ENCODE data around the gene APOA4. TPM values are rescaled to one million over a fixed set of nuclear protein-coding genes. Genes with fewer than 3 reads are reported as not detected.

APOA4 gene
- total and polyA plus RNA-seq, 2 experiments from 2014 or later = not detected

- no peak overlapping the region for H3K27ac Mint-ChIP-seq
- no peak for TF ChIP-seq EZH2 (IDR thresholded peaks at IDR 0.05; ENCODE audit: low read depth, unreplicated experiment)
- TF ChIP-seq, protein P1, sequence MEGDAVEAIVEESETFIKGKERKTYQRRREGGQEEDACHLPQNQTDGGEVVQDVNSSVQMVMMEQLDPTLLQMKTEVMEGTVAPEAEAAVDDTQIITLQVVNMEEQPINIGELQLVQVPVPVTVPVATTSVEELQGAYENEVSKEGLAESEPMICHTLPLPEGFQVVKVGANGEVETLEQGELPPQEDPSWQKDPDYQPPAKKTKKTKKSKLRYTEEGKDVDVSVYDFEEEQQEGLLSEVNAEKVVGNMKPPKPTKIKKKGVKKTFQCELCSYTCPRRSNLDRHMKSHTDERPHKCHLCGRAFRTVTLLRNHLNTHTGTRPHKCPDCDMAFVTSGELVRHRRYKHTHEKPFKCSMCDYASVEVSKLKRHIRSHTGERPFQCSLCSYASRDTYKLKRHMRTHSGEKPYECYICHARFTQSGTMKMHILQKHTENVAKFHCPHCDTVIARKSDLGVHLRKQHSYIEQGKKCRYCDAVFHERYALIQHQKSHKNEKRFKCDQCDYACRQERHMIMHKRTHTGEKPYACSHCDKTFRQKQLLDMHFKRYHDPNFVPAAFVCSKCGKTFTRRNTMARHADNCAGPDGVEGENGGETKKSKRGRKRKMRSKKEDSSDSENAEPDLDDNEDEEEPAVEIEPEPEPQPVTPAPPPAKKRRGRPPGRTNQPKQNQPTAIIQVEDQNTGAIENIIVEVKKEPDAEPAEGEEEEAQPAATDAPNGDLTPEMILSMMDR (conservative IDR thresholded peaks at IDR 0.05; ENCODE audit: low read depth in 2 of 2) = no peak
- TF ChIP-seq STAT1 (IDR thresholded peaks at IDR 0.05; ENCODE audit: unreplicated experiment) = no peak
- TF ChIP-seq, protein P2, sequence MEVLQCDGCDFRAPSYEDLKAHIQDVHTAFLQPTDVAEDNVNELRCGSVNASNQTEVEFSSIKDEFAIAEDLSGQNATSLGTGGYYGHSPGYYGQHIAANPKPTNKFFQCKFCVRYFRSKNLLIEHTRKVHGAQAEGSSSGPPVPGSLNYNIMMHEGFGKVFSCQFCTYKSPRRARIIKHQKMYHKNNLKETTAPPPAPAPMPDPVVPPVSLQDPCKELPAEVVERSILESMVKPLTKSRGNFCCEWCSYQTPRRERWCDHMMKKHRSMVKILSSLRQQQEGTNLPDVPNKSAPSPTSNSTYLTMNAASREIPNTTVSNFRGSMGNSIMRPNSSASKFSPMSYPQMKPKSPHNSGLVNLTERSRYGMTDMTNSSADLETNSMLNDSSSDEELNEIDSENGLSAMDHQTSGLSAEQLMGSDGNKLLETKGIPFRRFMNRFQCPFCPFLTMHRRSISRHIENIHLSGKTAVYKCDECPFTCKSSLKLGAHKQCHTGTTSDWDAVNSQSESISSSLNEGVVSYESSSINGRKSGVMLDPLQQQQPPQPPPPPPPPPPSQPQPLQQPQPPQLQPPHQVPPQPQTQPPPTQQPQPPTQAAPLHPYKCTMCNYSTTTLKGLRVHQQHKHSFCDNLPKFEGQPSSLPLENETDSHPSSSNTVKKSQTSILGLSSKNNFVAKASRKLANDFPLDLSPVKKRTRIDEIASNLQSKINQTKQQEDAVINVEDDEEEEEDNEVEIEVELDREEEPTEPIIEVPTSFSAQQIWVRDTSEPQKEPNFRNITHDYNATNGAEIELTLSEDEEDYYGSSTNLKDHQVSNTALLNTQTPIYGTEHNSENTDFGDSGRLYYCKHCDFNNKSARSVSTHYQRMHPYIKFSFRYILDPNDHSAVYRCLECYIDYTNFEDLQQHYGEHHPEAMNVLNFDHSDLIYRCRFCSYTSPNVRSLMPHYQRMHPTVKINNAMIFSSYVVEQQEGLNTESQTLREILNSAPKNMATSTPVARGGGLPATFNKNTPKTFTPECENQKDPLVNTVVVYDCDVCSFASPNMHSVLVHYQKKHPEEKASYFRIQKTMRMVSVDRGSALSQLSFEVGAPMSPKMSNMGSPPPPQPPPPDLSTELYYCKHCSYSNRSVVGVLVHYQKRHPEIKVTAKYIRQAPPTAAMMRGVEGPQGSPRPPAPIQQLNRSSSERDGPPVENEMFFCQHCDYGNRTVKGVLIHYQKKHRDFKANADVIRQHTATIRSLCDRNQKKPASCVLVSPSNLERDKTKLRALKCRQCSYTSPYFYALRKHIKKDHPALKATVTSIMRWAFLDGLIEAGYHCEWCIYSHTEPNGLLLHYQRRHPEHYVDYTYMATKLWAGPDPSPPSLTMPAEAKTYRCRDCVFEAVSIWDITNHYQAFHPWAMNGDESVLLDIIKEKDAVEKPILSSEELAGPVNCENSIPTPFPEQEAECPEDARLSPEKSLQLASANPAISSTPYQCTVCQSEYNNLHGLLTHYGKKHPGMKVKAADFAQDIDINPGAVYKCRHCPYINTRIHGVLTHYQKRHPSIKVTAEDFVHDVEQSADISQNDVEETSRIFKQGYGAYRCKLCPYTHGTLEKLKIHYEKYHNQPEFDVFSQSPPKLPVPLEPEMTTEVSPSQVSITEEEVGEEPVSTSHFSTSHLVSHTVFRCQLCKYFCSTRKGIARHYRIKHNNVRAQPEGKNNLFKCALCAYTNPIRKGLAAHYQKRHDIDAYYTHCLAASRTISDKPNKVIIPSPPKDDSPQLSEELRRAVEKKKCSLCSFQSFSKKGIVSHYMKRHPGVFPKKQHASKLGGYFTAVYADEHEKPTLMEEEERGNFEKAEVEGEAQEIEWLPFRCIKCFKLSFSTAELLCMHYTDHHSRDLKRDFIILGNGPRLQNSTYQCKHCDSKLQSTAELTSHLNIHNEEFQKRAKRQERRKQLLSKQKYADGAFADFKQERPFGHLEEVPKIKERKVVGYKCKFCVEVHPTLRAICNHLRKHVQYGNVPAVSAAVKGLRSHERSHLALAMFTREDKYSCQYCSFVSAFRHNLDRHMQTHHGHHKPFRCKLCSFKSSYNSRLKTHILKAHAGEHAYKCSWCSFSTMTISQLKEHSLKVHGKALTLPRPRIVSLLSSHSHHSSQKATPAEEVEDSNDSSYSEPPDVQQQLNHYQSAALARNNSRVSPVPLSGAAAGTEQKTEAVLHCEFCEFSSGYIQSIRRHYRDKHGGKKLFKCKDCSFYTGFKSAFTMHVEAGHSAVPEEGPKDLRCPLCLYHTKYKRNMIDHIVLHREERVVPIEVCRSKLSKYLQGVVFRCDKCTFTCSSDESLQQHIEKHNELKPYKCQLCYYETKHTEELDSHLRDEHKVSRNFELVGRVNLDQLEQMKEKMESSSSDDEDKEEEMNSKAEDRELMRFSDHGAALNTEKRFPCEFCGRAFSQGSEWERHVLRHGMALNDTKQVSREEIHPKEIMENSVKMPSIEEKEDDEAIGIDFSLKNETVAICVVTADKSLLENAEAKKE (CRISPR knock-in tag; IDR thresholded peaks at IDR 0.05) = no peak
- TF ChIP-seq CREB1 (CRISPR knock-in tag; IDR thresholded peaks at IDR 0.05; ENCODE audit: low read depth) = no peak
- no peak for TF ChIP-seq POLR2AphosphoS5 (IDR thresholded peaks at IDR 0.05; ENCODE audit: low read depth)
- TF ChIP-seq ZNF114 (CRISPR knock-in tag; IDR thresholded peaks at IDR 0.05) = no peak
- TF ChIP-seq NANOG (IDR thresholded peaks at IDR 0.05; ENCODE audit: borderline replicate concordance) = no peak
- TF ChIP-seq ETS1 (IDR thresholded peaks at IDR 0.05) = no peak
- DNase-seq (ENCODE audit: low spot score) (no peak), ATAC-seq (no peak)
- no peak overlapping the region for H3K4me2 ChIP-seq
- H3K4me1 Mint-ChIP-seq = no peaks in the 10 kb centered on the region; the same call in 2 of the 3 replicates
- H3K4me3 ChIP-seq = no peak overlapping the region
- H3K36me3 Mint-ChIP-seq (ENCODE audit: low read depth) = no peaks in the 10 kb centered on the region
- no peak overlapping the region for H2AFZ ChIP-seq
- no peak overlapping the region for H3K4me3 Mint-ChIP-seq
- H3K4me1 ChIP-seq (ENCODE audit: insufficient read depth) = no peaks in the 10 kb centered on the region
- no peak overlapping the region for H3K27ac ChIP-seq (ENCODE audit: low read depth)
- no peaks in the 10 kb centered on the region for H3K27me3 ChIP-seq (ENCODE audit: insufficient read depth)
- no peaks in the 10 kb centered on the region for H3K9me2 ChIP-seq (ENCODE audit: insufficient read depth)
- H3K27me3 Mint-ChIP-seq (ENCODE audit: insufficient read depth, low read depth, poor library complexity) = peaks cover under 1% of the 10 kb centered on the region
- H3F3A ChIP-seq (replicated peaks; ENCODE audit: low read depth) = no peaks in the 10 kb centered on the region
- H3K9me3 Mint-ChIP-seq = no peaks in the 10 kb centered on the region
- H4K20me1 ChIP-seq (replicated peaks; ENCODE audit: insufficient read depth) = no peaks in the 10 kb centered on the region
- H3K36me3 ChIP-seq (ENCODE audit: insufficient read depth) = no peaks in the 10 kb centered on the region
- H3K79me2 ChIP-seq (replicated peaks; ENCODE audit: insufficient read depth) = no peaks in the 10 kb centered on the region
Observed at GRCh38 chr11:116811194-116811593, 11.9 kb downstream of the APOA4 start.
